Immature natural killer cell (primary cell): ENCODE measurements around the gene LCE5A. TPM values are rescaled to one million over a fixed set of nuclear protein-coding genes. Genes with fewer than 3 reads are reported as not detected.
"Not testable (repeated sequence)": the region's sequence is repeated elsewhere in the genome, so short reads cannot be mapped to it uniquely, and the experiment has no call there.

ENCODE experiments used
- DNase-seq, 3 donors: peaks; one replicate each; pipeline ENCODE4 v3.0.0; 2022; ENCODE audit warnings: mixed read lengths in 1 of 3
- H3K27ac Mint-ChIP-seq, 6 donors: one replicate each; pipeline ENCODE4 v1.8.0; 2020; ENCODE audit warnings: mixed read lengths in 6 of 6, mild to moderate bottlenecking in 5 of 6, inconsistent platforms in 4 of 6, moderate library complexity in 3 of 6
- H3K27me3 Mint-ChIP-seq, 3 donors: one replicate each; pipeline ENCODE4 v1.8.0; 2020 to 2021; ENCODE audit warnings: low read depth in 3 of 3, mild to moderate bottlenecking in 3 of 3, mixed read lengths in 3 of 3, moderate library complexity in 3 of 3, inconsistent platforms in 1 of 3
- H3K36me3 Mint-ChIP-seq, 3 donors: one replicate each; pipeline ENCODE4 v1.8.0; 2020; ENCODE audit warnings: mixed read lengths in 3 of 3, inconsistent platforms in 2 of 3, mild to moderate bottlenecking in 2 of 3
- H3K4me1 Mint-ChIP-seq, 2 donors: one replicate each; pipeline ENCODE4 v1.8.0; 2020; ENCODE audit warnings: inconsistent platforms in 2 of 2, mild to moderate bottlenecking in 2 of 2, mixed read lengths in 2 of 2, moderate library complexity in 1 of 2
- H3K4me3 Mint-ChIP-seq, 5 donors: one replicate each; pipeline ENCODE4 v1.8.0; 2020; ENCODE audit warnings: mild to moderate bottlenecking in 5 of 5, mixed read lengths in 5 of 5, inconsistent platforms in 3 of 5, moderate library complexity in 3 of 5
- H3K9me3 Mint-ChIP-seq, 6 donors: one replicate each; pipeline ENCODE4 v1.8.0; 2020; ENCODE audit warnings: mild to moderate bottlenecking in 6 of 6, mixed read lengths in 6 of 6, inconsistent platforms in 4 of 6, moderate library complexity in 3 of 6
- polyA plus RNA-seq, 3 donors: library from polyadenylated mRNA; unstranded; fragments of 300-500 nt; fragmentation: Illumina TruSeq; gene quantifications; one replicate each; pipeline ENCODE4 v1.2.3, GENCODE V29; 2021

Gene LCE5A
- polyA plus RNA-seq, 3 donors from 2014 or later: not detected

DNA sequence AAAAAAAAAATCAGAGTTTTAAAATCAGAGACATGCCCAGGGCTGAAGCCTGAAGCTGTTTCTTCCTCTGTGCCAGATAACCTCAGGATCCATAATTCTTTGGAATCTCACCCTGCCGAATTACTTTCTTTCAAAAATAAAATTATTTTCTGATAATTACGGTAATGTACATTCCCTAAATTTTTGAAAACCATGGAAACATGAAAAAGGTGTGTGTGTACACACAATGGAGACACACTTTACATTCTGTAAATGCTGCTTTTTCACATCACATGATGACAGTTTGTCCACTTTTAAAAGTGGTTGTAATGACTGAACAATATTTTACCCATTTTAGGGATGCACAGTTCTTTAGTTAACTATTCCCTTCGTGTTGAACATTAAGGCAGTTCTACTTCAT, 25.2 kb downstream of the LCE5A start:
- Mint-ChIP-seq H3K27ac (no peak overlapping the region), H3K4me1 (no peaks in the 10 kb centered on the region), H3K27me3 (peaks cover 3 to 8% (median 3%) of the 10 kb centered on the region in 3 donors), H3K36me3 (no peaks in the 10 kb centered on the region), H3K4me3 (no peak overlapping the region), H3K9me3 (peaks cover 0 to 5% (median 0%) of the 10 kb centered on the region in 6 donors)
- no peak for DNase-seq

DNA sequence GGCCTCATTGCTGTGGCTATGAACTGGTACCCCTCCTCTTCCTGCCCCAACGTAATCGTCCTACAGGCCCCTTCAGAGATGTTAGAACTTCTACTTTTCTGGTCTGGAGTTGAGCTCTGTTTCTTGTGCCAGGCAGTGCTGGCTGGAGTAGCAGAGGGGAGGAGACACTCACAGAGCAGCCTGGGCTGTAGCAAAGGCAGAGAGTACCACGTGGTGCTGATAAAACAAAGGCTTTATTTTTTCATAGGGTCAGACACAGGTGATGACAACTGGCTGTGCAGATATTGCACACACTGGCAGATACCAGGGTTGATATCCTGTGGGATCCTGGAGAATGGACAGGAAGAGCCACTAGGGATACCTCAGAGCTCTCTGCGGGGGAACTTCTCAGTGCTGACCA, 26.9 kb downstream of the LCE5A start:
- H3K4me1 Mint-ChIP-seq: no peaks in the 10 kb centered on the region
- no peaks in the 10 kb centered on the region for H3K9me3 Mint-ChIP-seq
- no peaks in the 10 kb centered on the region for H3K36me3 Mint-ChIP-seq
- no peak for DNase-seq
- no peak overlapping the region for H3K4me3 Mint-ChIP-seq
- H3K27ac Mint-ChIP-seq: no peak overlapping the region
- H3K27me3 Mint-ChIP-seq: peaks cover 3 to 8% (median 4%) of the 10 kb centered on the region in 3 donors

DNA sequence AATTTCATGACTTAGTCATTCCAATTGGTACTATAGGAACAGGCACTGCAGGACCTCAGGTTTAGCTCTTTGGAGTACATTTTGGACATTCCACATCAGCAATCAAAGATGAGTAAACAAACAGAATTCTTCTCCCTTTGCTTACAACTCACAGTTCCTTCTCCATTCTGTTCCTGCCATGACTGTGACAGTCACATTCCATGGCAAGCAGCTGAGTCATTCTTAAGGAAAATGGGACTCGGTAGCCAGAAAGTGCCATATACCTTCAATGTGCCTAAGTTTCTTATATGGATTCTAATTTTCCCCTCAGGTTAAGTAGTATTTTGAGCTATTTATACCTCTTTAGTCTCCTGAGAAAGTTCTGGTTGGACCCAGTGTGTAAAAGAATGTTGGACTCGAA, 29.3 kb downstream of the LCE5A start:
- H3K27me3 Mint-ChIP-seq: peaks cover 4 to 10% (median 7%) of the 10 kb centered on the region in 3 donors
- H3K4me3 Mint-ChIP-seq: no peak overlapping the region
- no peaks in the 10 kb centered on the region for H3K9me3 Mint-ChIP-seq
- H3K36me3 Mint-ChIP-seq: no peaks in the 10 kb centered on the region
- no peak overlapping the region for H3K27ac Mint-ChIP-seq
- no peaks in the 10 kb centered on the region for H3K4me1 Mint-ChIP-seq
- no peak for DNase-seq

DNA sequence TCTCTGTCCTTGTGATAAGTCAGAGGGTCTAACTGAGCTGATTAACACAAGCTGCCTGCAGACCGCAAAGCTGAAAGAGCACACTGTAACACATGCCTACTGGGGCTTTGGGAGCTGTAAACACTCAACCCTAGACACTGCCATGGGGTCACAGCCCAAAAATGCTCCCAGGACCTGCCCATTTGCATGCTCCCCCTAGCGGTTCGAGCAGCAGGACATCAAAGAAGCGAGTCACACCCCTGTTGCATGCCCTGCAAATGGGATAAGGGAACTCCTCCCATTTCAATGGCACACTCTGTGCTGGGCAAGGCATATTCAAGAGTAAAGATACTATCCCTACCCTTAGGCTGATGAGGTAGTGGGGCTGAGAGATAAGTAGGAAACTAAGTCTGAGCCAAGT, 33.2 kb downstream of the LCE5A start:
- no peaks in the 10 kb centered on the region for H3K4me1 Mint-ChIP-seq
- DNase-seq: no peak
- H3K36me3 Mint-ChIP-seq: no peaks in the 10 kb centered on the region
- peaks cover 4 to 12% (median 4%) of the 10 kb centered on the region in 3 donors for H3K27me3 Mint-ChIP-seq
- H3K9me3 Mint-ChIP-seq: peaks cover 0 to 4% (median 0%) of the 10 kb centered on the region in 6 donors
- no peak overlapping the region for H3K27ac Mint-ChIP-seq
- no peak overlapping the region for H3K4me3 Mint-ChIP-seq

DNA sequence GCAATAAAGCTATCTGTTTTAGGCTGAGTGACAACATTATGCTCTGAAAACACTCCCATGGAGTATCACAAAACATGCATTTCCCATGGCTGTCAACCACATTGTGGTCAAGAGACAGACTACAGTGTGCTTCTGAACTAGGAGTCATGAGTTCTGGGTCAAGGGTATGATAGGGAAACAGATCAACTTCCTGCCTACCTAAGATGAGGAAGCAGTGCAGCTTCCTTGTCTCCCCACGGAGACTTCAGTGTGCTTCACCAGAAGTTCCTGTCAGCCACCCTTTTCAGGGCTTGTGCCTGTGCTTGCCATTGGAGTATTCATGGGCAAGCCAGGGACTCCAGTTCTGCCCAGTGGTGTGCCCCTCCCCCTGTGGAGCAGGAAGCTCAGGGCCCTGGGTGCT, 36.1 kb downstream of the LCE5A start:
- no peaks in the 10 kb centered on the region for H3K36me3 Mint-ChIP-seq
- peaks cover 0 to 7% (median 4%) of the 10 kb centered on the region in 3 donors for H3K27me3 Mint-ChIP-seq
- H3K9me3 Mint-ChIP-seq: peaks cover 0 to 4% (median 0%) of the 10 kb centered on the region in 6 donors
- H3K27ac Mint-ChIP-seq: no peak overlapping the region
- no peaks in the 10 kb centered on the region for H3K4me1 Mint-ChIP-seq
- DNase-seq: no peak
- no peak overlapping the region for H3K4me3 Mint-ChIP-seq

DNA sequence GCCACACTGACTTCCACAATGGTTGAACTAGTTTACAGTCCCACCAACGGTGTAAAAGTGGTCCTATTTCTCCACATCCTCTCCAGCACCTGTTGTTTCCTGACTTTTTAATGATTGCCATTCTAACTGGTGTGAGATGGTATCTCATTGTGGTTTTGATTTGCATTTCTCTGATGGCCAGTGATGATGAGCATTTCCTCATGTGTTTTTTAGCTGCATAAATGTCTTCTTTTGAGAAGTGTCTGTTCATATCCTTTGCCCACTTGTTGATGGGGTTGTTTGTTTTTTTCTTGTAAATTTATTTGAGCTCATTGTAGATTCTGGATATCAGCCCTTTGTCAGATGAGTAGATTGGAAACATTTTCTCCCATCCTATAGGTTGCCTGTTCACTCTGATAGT, 37.8 kb downstream of the LCE5A start:
- H3K27ac Mint-ChIP-seq, H3K27me3 Mint-ChIP-seq, H3K9me3 Mint-ChIP-seq, H3K4me3 Mint-ChIP-seq, H3K4me1 Mint-ChIP-seq, H3K36me3 Mint-ChIP-seq, DNase-seq: not testable (repeated sequence)

Other genes with a start within 250 kb of the LCE5A start
- under 1 TPM in 1 of 3 donors, not detected in 2; 0.03 TPM for gene FLG, start 185.6 kb upstream of the LCE5A start, polyA plus RNA-seq
- gene FLG2, start 150.8 kb upstream of the LCE5A start, polyA plus RNA-seq: not detected
- not detected for gene CRNN, start 96.5 kb upstream of the LCE5A start, polyA plus RNA-seq
- gene CRCT1, start 3.7 kb downstream of the LCE5A start, polyA plus RNA-seq: not detected
- gene LCE3E, start 56.0 kb downstream of the LCE5A start, polyA plus RNA-seq: not detected
- not detected for gene LCE3D, start 69.7 kb downstream of the LCE5A start, polyA plus RNA-seq
- gene LCE3C, start 89.4 kb downstream of the LCE5A start, polyA plus RNA-seq: not detected
- not detected for gene LCE3B, start 103.0 kb downstream of the LCE5A start, polyA plus RNA-seq
- not detected for gene LCE3A, start 112.3 kb downstream of the LCE5A start, polyA plus RNA-seq
- gene LCE2D, start 152.6 kb downstream of the LCE5A start, polyA plus RNA-seq: not detected
- not detected for gene LCE2C, start 164.5 kb downstream of the LCE5A start, polyA plus RNA-seq
- gene LCE2B, start 175.3 kb downstream of the LCE5A start, polyA plus RNA-seq: not detected
- not detected for gene LCE2A, start 187.5 kb downstream of the LCE5A start, polyA plus RNA-seq
- gene LCE4A, start 197.4 kb downstream of the LCE5A start, polyA plus RNA-seq: not detected
- gene KPRP, start 247.2 kb downstream of the LCE5A start, polyA plus RNA-seq: not detected